Measurements from ENCODE around the gene RAB6B.

RAB6B gene

GRCh38 chr3:133854264-133855001 lies 41.2 kb downstream of the RAB6B start:
- DNase-seq = no peak

GRCh38 chr3:133853925-133854227 lies 41.8 kb downstream of the RAB6B start:
- no peak for DNase-seq

GRCh38 chr3:133853063-133853924 lies 42.4 kb downstream of the RAB6B start:
- no peak for DNase-seq

- DNase-seq = no peak
Observed at GRCh38 chr3:133851931-133852330, 43.8 kb downstream of the RAB6B start.

- DNase-seq = no peak
Observed at GRCh38 chr3:133851266-133851906, 44.3 kb downstream of the RAB6B start.

GRCh38 chr3:133850034-133850433 lies 45.6 kb downstream of the RAB6B start:
- no peak for DNase-seq

GRCh38 chr3:133849346-133849745 lies 46.3 kb downstream of the RAB6B start:
- no peak for DNase-seq

GRCh38 chr3:133845127-133845526 lies 50.6 kb downstream of the RAB6B start:
- no peak for DNase-seq

- DNase-seq = no peak
Observed at GRCh38 chr3:133843634-133844033, 52.0 kb downstream of the RAB6B start.

GRCh38 chr3:133842158-133842557 lies 53.5 kb downstream of the RAB6B start:
- DNase-seq = no peak

GRCh38 chr3:133841196-133841595 lies 54.5 kb downstream of the RAB6B start:
- no peak for DNase-seq

GRCh38 chr3:133840767-133841166 lies 54.9 kb downstream of the RAB6B start:
- no peak for DNase-seq

- DNase-seq = no peak
Observed at GRCh38 chr3:133840055-133840737, 55.5 kb downstream of the RAB6B start.

- DNase-seq = no peak
Observed at GRCh38 chr3:133838916-133839800, 56.5 kb downstream of the RAB6B start.

GRCh38 chr3:133838296-133838789 lies 57.3 kb downstream of the RAB6B start:
- DNase-seq = no peak

GRCh38 chr3:133837487-133838295 lies 58.0 kb downstream of the RAB6B start:
- DNase-seq = no peak

- DNase-seq = no peak
Observed at GRCh38 chr3:133836497-133837158, 59.1 kb downstream of the RAB6B start.

GRCh38 chr3:133835961-133836360 lies 59.7 kb downstream of the RAB6B start:
- DNase-seq = no peak

- no peak for DNase-seq
Observed at GRCh38 chr3:133835418-133835743, 60.3 kb downstream of the RAB6B start.

GRCh38 chr3:133834621-133835417 lies 60.9 kb downstream of the RAB6B start:
- DNase-seq = no peak
